ENCODE data around the gene DMPK. TPM values are rescaled to one million over a fixed set of nuclear protein-coding genes. Genes with fewer than 3 reads are reported as not detected.

Gene DMPK
- total RNA-seq, 2 donors from 2014 or later: 212 to 227 TPM

DNA sequence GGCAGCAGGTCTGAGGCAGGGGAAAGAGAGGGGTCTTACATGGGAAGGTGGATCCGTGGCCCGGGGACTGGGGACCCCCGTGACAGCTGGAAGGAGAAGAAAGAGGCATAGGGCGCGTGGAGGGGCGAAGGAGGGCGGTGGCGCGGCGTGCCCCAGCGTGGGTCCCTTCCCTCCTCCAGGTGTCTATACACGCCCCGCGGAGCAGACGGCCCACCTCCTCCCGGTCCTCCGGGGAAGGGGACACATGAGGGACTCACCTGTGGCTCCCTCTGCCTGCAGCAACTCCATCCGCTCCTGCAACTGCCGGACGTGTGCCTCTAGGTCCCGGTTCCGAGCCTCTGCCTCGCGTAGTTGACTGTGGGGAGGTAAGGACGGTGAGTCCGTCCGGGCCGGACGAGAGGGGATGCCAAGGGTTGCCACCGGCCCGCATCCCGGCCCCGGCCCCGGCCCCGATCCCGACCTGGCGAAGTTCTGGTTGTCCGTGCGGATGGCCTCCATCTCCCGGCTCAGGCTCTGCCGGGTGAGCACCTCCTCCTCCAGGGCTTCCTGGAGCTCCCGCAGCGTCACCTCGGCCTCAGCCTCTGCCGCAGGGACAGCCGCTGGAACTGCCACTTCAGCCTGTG is 10.9 kb downstream of the DMPK start:
- Histone ChIP-seq H3K4me3 (no peak overlapping the region), H3K27ac (peak overlapping the region; percentile 83 to 98), H3K36me3 (peaks cover 29% of the 10 kb centered on the region), H3K9me3 (no peaks in the 10 kb centered on the region), H3K4me1 (ENCODE audit: control insufficient read depth in 1 of 2, low read depth in 2 of 2) (peaks cover 2 to 16% of the 10 kb centered on the region in 2 donors), H3K27me3 (replicated peaks; ENCODE audit: insufficient read depth) (no peaks in the 10 kb centered on the region)
- DNase-seq (ENCODE audit: low spot score) (no peak), ATAC-seq (ENCODE audit: insufficient number of reproducible peaks, low FRiP score, low read depth) (no peak)
- TF ChIP-seq, protein P1, sequence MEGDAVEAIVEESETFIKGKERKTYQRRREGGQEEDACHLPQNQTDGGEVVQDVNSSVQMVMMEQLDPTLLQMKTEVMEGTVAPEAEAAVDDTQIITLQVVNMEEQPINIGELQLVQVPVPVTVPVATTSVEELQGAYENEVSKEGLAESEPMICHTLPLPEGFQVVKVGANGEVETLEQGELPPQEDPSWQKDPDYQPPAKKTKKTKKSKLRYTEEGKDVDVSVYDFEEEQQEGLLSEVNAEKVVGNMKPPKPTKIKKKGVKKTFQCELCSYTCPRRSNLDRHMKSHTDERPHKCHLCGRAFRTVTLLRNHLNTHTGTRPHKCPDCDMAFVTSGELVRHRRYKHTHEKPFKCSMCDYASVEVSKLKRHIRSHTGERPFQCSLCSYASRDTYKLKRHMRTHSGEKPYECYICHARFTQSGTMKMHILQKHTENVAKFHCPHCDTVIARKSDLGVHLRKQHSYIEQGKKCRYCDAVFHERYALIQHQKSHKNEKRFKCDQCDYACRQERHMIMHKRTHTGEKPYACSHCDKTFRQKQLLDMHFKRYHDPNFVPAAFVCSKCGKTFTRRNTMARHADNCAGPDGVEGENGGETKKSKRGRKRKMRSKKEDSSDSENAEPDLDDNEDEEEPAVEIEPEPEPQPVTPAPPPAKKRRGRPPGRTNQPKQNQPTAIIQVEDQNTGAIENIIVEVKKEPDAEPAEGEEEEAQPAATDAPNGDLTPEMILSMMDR (IDR thresholded peaks at IDR 0.05): no peak

- H3K4me1 ChIP-seq (ENCODE audit: control insufficient read depth in 1 of 2, low read depth in 2 of 2): peaks cover 12 to 26% of the 10 kb centered on the region in 2 donors
- peak overlapping the region; percentile 98 for H3K4me3 ChIP-seq
- peaks cover 27% of the 10 kb centered on the region for H3K36me3 ChIP-seq
- H3K9me3 ChIP-seq: no peaks in the 10 kb centered on the region
- ATAC-seq (ENCODE audit: insufficient number of reproducible peaks, low FRiP score, low read depth): peak; percentile 46
- TF ChIP-seq, protein P1 (IDR thresholded peaks at IDR 0.05): peak; percentile 98
- peak; percentile 91 for DNase-seq (ENCODE audit: low spot score)
- peak overlapping the region; percentile 83 to 98 for H3K27ac ChIP-seq
- no peaks in the 10 kb centered on the region for H3K27me3 ChIP-seq (replicated peaks; ENCODE audit: insufficient read depth)
Measured at GRCh38 chr19:45770192-45771101, 11.8 kb downstream of the DMPK start.

- Histone ChIP-seq H3K36me3 (peaks cover 22% of the 10 kb centered on the region), H3K27me3 (replicated peaks; ENCODE audit: insufficient read depth) (no peaks in the 10 kb centered on the region), H3K4me3 (peak overlapping the region; percentile 98), H3K9me3 (no peaks in the 10 kb centered on the region), H3K27ac (peak overlapping the region; percentile 83 to 98), H3K4me1 (ENCODE audit: control insufficient read depth in 1 of 2, low read depth in 2 of 2) (peaks cover 18 to 32% of the 10 kb centered on the region in 2 donors)
- DNase-seq (ENCODE audit: low spot score) (no peak), ATAC-seq (ENCODE audit: insufficient number of reproducible peaks, low FRiP score, low read depth) (no peak)
- TF ChIP-seq, protein P1 (IDR thresholded peaks at IDR 0.05): no peak
Measured at GRCh38 chr19:45769821-45770191, 12.5 kb downstream of the DMPK start.

GRCh38 chr19:45768984-45769782 is 13.1 kb downstream of the DMPK start, which contains the start of gene SIX5:
Gene SIX5, minus strand, starts transcription at chr19:45769252. Its CDS starts 408 bp downstream, at chr19:45768844.
- Histone ChIP-seq H3K36me3 (peaks cover 21% of the 10 kb centered on the region), H3K4me1 (ENCODE audit: control insufficient read depth in 1 of 2, low read depth in 2 of 2) (peaks cover 24 to 38% of the 10 kb centered on the region in 2 donors), H3K4me3 (peak within 1 kb of the TSS; percentile 98), H3K27me3 (replicated peaks; ENCODE audit: insufficient read depth) (no peaks in the 10 kb centered on the region), H3K27ac (peak within 1 kb of the TSS; percentile 94 to 98), H3K9me3 (no peaks in the 10 kb centered on the region)
- DNase-seq (ENCODE audit: low spot score): peak; percentile 88
- TF ChIP-seq, protein P1 (IDR thresholded peaks at IDR 0.05): no peak
- peak; percentile 62 for ATAC-seq (ENCODE audit: insufficient number of reproducible peaks, low FRiP score, low read depth)
